Suppressor macrophage treated with lipopolysaccharide for 4 hours (primary cell): ENCODE data around the gene FADS6.

ENCODE experiments used
- DNase-seq: peaks from one replicate; pipeline ENCODE4 v3.0.0-alpha.2; 2020

FADS6 gene

GRCh38 chr17:74865504-74866197 is 27.8 kb downstream of the FADS6 start:
- DNase-seq = no peak

- peak; percentile 85 for DNase-seq
Observed at GRCh38 chr17:74864866-74865395, 28.5 kb downstream of the FADS6 start.

DNA sequence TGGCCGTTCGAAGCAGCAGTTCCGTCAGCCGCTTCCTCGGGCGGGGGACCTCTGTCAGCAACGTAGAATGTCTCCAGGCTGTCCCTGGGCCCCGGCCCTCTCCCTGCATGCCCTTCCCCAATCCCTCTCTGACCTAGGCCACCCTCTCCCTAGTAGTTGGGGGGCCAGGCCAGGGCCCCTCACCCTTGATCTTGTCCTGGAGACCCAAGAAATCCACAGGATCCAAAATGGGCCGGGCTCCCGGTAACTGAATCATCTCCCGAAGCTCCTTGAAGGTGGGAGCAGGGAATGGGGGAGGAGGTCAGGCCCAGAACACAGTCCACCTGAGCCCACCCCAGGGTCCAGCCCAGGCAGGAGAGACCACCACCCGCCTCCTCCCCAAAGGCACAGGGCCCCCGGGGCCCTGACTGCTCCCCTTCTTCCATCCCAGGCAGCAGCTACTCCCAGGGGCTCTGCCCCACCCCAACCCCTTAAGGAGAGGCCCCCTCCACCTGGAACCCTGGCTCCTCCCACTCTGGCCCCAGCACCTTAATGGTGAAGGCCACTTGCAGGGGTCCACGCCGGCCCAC is 29.1 kb downstream of the FADS6 start:
- no peak for DNase-seq

DNA sequence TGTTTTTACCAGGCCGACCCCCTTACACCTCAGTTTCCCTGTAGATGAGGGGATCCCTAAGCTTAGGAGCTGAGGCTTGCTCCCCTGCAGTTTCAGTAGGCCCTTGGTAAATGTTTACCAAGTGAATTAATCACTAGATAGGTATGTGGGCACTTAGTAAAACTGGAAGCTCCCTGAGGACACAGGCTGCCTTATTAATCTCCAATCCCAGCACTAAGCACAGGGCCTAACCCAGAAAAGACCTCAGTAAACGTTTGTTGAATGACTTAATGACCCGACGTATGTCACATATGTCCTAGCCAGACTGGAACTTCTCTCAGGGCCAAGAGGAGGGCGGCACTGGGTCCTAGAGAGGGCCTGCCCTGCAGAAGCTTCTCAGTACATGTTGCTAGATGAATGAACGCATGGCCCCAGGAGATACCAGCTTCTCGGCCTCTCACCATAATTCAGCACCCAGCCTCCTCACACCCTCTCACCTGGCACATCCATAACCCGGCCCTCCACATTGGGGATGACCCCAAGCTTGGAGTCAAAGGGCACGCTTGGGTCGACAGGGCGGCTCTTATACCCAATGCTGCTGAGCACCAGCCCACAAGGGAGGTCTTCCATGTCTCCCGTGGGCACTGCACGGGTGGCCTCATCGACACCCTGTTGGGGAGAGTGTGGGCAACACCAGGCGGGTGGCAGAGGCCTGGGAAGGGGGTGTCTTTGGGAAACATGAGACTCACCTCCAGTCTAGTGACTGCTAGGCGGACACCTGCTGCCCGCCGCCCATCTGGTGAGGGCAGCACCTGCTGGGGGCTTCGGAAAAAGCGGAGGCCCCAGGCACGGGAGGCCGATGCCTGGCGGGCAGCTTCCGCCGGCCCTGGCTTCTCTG is 29.8 kb downstream of the FADS6 start:
- DNase-seq = no peak

DNA sequence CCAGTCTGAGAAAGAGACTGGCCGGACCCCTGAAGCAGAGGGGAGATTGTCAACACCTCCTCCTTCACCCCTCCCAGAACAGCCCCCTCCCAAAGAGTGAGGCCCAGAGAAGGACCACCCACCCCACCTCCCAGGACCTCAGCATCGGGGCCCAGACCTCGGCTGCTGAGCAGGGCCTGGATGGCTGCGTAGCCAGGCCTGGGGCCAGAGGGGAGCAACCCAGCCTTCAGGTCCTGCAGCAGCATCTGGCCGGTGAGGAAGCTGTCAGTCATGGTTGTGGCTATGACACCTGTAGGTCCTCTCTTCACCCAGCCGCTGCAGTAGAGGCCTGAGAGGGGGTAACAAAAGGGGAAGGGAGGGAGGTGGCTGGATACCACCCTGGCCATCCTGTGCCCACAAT is 30.5 kb downstream of the FADS6 start:
- DNase-seq = no peak

DNA sequence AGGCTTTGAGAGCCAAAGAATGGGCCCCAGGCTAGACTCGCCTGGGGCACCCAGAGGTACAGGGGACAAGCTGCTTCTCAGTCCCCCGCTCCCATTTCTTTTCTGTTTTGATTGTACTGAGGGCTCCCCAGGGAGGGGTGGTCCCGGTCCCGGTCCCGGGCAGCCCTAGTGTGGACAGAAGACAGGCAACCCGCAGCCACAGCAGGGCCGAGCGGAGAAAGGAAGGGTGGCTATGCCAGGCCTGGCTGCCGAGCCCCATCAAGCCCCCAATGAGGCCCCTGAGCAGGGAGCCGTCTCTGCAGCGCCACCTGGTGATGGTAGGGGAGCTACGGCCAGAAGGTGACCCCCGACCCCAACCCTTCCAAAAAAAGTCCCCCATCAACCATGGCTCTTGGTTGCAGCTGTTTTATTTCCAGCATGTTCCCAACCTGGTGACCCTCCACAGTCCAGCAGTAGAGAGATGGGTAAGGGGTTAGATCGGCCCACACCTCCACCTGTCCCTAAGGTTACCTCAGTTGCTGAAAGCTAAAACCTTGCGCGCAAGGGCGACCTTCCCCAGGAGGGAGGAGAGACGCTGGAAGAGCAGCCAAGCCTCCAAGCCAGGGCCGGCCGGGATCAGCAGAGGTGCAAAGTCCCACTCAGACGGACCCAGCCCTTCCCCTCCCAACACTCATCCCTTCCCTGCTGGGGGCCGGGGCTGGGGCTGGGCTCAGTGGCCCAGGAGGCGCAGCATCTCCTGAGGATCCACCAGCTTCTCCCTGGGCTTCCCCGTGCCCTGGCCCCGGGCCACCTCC is 31.1 kb downstream of the FADS6 start:
- peak; percentile 72 for DNase-seq

GRCh38 chr17:74861662-74862107 is 31.7 kb downstream of the FADS6 start:
- no peak for DNase-seq

DNA sequence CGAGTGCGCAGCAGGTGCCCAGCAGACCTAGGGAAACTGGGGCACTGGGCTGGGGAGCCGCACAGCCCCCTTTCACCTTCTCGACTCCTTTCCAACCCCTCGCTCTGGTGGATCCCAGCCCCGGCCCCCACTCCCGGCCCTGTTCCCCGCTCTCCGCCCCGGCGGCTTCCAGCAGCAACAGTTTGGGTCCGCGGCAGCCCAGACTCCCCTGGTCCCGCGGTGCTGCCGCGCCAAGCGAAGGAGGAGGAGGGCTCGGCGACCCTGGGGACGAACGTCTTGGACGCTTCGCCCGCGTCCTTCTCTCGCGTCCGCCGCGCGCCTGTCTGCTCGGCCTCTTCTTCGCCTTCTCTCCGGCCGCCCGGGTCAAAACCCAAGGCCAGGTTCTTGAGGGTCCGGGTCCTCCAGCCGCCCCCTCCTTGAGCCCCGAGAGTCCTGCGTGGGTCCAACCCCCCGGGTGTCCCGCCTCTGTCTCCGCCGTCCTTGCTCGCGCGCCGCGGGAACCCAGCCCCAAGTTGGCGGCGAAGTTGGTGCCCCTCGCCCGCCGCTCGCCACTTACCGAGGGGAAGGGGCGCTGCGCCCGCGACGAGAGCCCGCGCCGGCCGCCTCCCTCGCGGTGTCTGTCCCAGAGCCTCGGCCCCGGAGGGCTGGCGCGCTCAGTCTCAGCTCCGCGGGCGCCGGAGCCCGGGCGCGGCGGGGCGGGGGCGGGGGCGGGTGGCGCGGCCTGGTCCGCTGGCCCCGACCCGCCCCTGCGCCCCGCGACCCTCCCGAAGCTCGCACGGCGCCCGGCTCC is 32.4 kb downstream of the FADS6 start:
- DNase-seq = no peak

GRCh38 chr17:74860229-74860871 is 33.1 kb downstream of the FADS6 start:
- no peak for DNase-seq

- peak; percentile 37 for DNase-seq
Observed at GRCh38 chr17:74859459-74860228, 33.8 kb downstream of the FADS6 start, which contains the start of gene GRIN2C. GRIN2C (minus strand) TSS chr17:74859885; CDS start chr17:74855092, 4,793 bp downstream.

DNA sequence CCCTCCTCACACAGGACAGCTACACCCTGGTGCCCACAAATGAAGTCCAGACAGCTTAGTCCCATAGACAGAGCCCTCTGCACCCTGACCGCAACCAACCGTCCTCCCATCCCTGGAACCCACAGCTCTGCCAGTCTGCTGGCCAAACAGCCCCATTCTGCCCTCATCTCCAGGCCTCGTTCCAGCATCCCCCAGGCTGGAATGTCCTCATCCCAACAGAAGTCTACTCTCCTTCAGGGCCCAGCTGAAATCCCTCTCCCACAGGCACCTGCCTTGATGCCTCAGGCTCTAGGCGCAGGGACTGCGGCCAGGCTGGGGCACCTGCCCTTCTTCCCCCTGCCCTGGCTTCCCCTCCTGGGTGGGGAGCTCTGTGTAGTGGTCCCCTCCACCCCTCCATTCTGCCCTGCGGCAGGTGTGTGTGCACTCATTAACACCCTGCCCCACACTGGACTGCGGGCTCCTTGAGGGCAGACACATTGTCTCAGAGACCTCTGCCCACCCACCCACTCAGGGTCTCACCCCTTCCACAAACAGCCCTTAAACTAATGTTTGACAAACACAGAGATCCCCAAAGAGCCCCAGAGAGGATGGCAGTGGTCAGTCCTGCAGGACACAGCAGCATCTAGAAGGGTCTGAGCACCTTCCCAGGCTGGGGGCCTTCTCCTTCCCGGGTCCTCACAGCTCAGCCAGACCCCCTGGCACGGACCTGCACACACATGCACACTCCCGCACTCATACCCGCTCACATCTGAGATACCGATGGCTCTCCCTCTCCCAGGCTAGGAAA is 34.6 kb downstream of the FADS6 start:
- DNase-seq = no peak

DNA sequence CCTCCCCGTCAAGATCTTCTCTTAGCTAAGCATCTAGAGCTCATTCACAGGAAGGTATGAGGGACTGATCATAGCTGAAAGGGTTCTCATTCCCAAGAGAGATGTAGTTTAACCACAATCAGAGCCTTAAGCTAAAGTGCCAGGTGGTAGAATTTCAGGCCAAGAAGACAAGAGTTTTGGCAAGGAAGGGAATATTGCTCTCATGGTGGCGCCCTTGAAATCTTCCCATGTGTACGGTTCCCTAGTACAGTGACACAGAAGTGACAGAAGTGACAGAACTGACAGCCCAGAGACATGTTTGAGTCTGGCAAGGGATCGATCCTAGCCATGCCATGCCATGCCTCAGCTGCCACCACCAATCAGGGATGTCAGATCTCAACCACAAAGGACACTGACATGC is 36.2 kb downstream of the FADS6 start:
- no peak for DNase-seq

- no peak for DNase-seq
Observed at GRCh38 chr17:74856112-74856511, 37.3 kb downstream of the FADS6 start.

- no peak for DNase-seq
Observed at GRCh38 chr17:74855323-74855722, 38.1 kb downstream of the FADS6 start.

- DNase-seq = no peak
Observed at GRCh38 chr17:74854792-74855191, 38.6 kb downstream of the FADS6 start.

- DNase-seq = no peak
Observed at GRCh38 chr17:74853669-74854068, 39.8 kb downstream of the FADS6 start.

- DNase-seq = no peak
Observed at GRCh38 chr17:74853048-74853397, 40.4 kb downstream of the FADS6 start.

DNA sequence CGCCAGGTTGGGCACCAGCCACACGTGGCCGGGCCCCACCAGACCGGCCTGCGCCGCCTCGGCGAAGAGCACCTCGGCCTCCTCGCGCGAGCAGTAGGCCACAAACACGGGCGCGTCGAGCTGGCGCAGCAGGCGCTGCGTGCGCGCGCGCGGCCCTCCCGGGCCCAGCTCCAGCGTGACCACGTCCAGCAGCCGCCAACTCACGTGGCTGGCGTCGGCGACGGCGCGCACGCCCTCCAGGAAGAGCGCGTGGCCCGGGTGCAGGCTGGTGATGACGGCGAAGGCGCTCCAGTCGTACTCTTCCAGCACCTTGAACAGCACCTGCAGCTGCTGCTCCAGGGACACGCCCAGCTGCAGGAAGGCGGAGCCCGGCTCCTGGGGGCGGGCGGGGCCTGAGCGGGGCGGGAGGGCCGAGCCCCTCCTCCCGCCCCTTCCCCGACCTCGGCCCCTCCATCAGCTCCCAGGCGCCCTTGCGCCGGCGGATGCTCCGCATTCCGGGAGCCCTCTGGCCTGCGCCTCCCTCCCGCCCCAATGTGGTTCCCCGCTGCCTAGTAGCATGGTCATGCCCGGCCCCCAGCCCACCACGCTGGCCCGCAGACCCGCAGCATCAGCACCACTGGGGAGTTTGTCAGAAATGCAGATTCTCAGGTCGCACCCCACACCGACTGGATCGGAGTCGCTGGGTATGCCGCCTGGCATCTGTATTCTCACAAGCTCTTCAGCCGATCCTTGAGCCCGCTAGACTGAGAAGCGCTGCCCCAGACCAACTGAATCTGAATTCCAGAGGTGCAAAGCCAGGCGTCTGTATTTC is 41.0 kb downstream of the FADS6 start:
- DNase-seq = no peak
